Erythroblast (primary cell): ENCODE results near the gene RNF31.

Experiments used
- GATA1 ChIP-seq: IDR thresholded peaks from 2 replicates; pipeline ENCODE4 v1.6.1; 2011; ENCODE audit warnings: low read depth, mild to moderate bottlenecking, control low read depth, low read length, moderate library complexity
- POLR2A ChIP-seq: IDR thresholded peaks from 2 replicates; pipeline ENCODE4 v1.6.1; 2011; ENCODE audit warnings: mild to moderate bottlenecking, low read length

GRCh38 chr14:24150567-24150966 is 3.3 kb downstream of the RNF31 start:
- no peak for TF ChIP-seq POLR2A
- no peak for TF ChIP-seq GATA1
